NCI-H748 treated with DMSO at 0.1 percent for 48 hours (cell line): Measurements from ENCODE around the gene TP53AIP1.

ENCODE experiments used
- DNase-seq: peaks from one replicate; lab custom pipeline; 2025; lab: John Stamatoyannopoulos, UW

TP53AIP1 gene

GRCh38 chr11:128905345-128906184 lies 37.1 kb downstream of the TP53AIP1 start:
- no peak for DNase-seq

DNA sequence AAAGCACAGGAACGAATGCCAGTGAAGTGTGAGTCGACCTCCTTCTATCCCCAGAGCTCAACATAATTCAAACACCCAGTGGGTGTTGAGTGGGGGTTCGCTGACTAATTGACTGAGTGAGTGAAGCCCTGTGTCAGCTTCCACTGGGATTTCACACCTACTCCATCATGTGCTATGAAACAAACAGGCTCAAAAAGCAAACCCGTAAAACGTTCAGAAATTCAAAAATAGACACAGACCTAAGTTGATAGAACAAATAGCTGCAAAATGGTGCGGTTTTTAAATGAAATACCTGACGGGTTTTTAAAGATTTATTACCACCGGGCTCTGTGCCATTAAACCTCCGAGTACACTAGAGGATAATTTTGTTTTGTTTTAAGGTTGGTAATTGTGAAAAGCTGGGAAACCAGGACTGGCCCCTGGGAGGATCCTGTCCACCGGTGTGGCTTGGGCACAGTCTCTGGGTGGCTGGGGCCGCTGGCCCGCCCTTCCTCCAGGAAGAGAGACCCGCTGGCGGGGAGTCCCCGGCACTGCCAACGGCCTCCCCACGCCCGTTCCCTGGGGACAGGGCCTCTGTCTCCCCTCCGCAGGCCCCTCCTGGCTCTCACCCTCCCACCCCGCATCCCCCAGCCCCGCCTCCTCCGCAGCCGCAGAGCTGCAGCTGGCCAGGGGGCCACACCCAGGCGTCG lies 37.9 kb downstream of the TP53AIP1 start:
- peak; percentile 17 for DNase-seq

- no peak for DNase-seq
These were observed 38.4 kb downstream of the TP53AIP1 start for GRCh38 chr11:128904303-128904655.

GRCh38 chr11:128903248-128904061 lies 39.2 kb downstream of the TP53AIP1 start:
- DNase-seq, result no peak

GRCh38 chr11:128902515-128903066 lies 40.1 kb downstream of the TP53AIP1 start:
- DNase-seq, result no peak

GRCh38 chr11:128901653-128902514 lies 40.8 kb downstream of the TP53AIP1 start:
- no peak for DNase-seq

DNA sequence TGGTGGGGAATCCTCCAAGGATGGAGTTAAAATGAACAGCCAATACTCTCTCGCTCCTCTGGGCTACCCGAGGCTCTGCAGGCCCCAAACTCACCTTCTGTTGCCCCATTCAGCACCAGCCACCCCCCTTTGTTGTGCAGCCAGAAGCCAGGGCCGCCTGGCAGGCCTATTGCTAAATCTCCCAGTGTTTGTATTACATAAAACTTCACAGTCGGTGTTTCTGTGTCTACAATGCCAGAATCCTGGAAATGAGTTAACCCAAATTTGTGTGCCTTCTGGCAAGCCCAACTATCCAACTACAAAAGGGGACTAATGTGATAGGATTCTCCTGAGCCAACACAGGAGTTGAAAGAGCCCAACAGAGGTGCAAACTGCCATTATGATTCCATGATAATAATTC lies 42.2 kb downstream of the TP53AIP1 start:
- DNase-seq, result no peak

DNA sequence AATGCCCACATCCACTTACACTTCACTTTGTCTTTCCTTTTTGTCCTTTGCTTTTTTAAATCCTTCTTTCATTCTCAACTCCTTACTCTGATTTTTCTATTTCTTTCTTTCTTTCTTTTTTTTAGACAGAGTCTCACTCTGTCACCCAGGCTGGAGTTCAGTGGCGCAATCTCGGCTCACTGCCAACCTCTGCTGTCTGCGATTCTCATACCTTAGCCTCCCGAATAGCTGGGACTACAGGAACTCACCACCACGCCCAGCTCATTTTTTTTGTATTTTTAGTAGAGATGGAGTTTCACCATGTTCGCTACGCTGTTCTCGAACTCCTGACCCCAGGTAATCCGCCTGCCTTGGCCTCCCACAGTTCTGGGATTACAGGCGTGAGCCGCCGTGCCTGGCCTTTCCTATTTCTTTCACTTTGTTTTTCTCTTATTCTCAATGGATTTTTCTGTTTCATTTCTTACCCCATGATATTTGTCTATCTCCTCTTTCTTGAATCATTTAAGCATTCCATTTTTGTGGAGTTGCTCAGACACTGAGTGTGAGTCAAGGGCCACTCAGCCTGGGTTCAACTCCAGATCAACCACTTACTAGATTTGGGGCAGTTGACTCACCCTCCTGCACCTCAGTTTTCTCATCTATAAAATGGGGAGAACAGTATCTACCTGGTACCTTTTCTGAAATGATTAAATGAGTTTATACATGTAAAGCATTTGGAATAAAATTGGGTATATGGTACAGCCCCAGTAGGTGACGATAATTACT lies 43.9 kb downstream of the TP53AIP1 start:
- DNase-seq, result no peak

GRCh38 chr11:128897826-128898225 lies 44.8 kb downstream of the TP53AIP1 start:
- DNase-seq, result no peak

DNA sequence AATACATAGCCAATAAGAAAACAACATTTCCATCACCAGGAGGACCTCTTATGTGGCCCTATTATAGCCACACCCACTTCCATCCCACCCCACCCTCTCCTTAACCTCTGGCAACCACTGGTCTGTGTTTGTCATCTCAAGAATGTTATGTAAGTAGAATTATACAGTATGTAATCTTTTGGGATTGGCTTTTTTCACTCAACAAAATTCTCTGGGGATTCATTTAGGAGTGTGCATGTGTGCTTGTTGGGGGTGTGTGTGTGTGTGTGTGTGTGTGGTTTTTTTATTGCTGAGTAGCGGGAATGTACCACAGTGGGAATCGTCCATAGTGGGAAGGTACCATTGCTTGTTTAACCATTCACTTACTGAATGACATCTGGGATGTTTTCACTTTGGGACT lies 46.3 kb downstream of the TP53AIP1 start:
- no peak for DNase-seq

- DNase-seq, result no peak
These were observed 47.1 kb downstream of the TP53AIP1 start for GRCh38 chr11:128895526-128895925.

DNA sequence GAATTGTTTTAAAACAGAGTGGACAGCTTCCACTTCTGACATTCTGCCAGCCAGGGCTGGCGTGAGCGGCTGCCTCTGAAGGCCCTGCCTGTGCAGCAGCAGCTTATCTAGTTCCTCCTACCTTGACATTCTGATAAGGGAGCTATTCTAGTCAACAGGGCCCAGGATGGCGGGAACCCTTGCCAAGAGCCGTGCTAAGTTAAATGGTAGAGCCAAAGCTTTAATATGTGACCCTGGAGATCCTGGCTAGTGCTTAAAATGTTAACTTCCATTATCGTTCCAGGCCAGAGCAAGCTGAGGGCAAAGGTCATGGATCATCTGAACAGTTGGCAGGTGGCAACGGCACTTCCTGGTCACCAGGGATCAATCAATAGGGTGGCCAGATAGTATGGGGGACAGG lies 48.0 kb downstream of the TP53AIP1 start:
- no peak for DNase-seq

DNA sequence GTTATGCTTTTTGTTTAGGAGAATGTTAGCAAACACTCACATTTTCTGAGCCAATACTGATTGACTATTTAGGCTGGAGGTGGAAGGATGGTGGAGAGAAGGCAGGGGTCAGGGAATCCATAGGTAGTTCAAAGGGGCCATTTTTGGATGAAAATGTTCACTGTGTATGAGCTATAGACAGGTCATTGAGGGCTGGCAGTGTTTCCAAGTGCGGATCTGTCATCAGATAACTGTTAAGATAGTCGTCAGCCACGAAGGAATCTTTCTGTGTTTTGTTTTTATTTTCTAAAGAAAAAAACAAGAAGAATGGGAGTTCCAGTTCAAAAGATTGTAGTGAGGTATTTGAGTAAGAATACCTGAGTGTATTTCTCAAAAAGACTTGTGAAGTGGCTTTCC lies 48.4 kb downstream of the TP53AIP1 start:
- DNase-seq, result no peak

GRCh38 chr11:128893578-128894285 lies 48.9 kb downstream of the TP53AIP1 start:
- no peak for DNase-seq

GRCh38 chr11:128892866-128893565 lies 49.7 kb downstream of the TP53AIP1 start:
- no peak for DNase-seq

GRCh38 chr11:128891913-128892398 lies 50.7 kb downstream of the TP53AIP1 start:
- no peak for DNase-seq

DNA sequence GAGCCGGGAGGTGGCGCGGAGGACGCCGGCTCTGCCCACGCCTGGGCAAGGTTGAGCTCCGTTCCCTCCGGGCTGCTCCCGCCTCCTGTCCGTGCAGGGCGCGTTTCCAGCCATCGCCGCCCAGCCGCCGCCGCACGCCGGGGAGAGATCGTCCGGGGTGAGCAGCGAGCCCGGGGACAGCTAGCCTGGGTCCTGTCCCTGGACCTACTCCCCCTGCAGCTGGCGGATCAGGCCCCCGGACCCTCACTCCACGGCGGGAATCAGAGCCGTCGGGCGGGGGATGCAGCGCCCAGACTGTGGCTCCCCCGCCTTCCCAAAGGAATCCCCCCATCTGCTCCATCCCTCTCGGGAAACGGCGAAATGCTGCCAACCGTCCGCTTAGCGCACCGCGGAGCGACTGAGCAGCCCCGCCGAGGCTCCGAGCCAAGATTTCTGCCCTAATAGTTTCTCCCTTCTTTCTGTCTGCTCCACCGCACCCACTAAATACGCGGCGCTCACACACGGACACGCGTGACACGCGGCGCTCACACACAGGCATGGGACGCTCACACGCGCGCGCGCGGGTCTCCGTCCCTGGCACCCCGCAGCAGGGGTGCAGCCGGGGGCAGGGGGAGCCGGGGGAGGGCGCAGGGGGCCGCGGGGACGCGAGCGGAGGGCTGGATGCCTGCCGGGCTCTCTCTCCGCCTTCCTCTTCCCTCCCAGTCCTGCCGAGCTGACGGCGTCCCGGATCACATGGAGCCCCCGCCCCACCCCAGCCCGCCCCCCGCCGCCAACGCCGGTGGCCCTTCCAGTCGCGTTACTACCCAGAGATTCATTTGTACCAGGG lies 51.9 kb downstream of the TP53AIP1 start, which contains the start of gene KCNJ5:
Gene KCNJ5 (plus strand): TSS at position 814 of the 826 bp plus-strand sequence. CDS start 19,918 bp downstream, outside the sequence.
- no peak for DNase-seq

GRCh38 chr11:128890216-128890542 lies 52.5 kb downstream of the TP53AIP1 start:
- DNase-seq, result no peak
